ENCODE measurements around the gene SDK1.

The SDK1 gene

DNA sequence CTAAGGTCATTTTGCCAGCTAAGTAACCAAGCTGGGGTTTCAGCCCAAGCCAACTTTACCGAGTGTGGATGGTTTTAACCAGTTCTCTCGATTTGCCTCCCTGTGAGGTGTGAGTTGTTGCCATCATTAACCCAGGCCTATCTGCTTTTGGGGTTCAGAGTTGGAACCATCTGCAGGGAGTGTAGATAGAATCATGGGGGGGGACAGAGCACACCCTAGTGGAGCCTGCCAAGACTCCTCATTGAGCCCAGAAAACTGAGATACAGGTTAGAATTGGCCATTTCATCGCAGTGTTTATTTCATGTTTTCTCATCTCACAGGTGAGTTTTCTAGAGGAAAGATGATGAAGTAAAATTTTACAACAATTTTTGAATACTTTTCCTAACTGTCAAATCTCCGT lies 133.6 kb downstream of the SDK1 start:
- no peak overlapping the region for H3K23ac ChIP-seq (ENCODE audit: low read length)
- H3K4me3 ChIP-seq (ENCODE audit: low read depth, low read length), result no peak overlapping the region
- no peak overlapping the region for H2BK120ac ChIP-seq (ENCODE audit: insufficient read depth, low read length, poor library complexity)
- no peak overlapping the region for H2AFZ ChIP-seq (ENCODE audit: insufficient read depth, low read length, poor library complexity)
- no CpG with 5 or more reads among the region's 4 CpGs for WGBS (ENCODE audit: extremely low coverage, insufficient coverage, insufficient read length)
- H3K4ac ChIP-seq (ENCODE audit: low read depth, low read length), result no peak overlapping the region
- no peak overlapping the region for H2BK5ac ChIP-seq (ENCODE audit: low read depth, low read length, poor library complexity)
- H3K4me1 ChIP-seq (ENCODE audit: control insufficient read depth in 1 of 2, insufficient read depth in 2 of 2, low read length in 2 of 2), result peaks cover 8 to 20% of the 10 kb centered on the region in 2 experiments
- no peak overlapping the region for H3K9ac ChIP-seq (ENCODE audit: low read length)
- no peak overlapping the region for H4K12ac ChIP-seq (ENCODE audit: low read depth, low read length)
- H2BK12ac ChIP-seq (ENCODE audit: low read length), result no peak overlapping the region
- no peak overlapping the region for H3K18ac ChIP-seq (ENCODE audit: low read length)
- no peak overlapping the region for H4K91ac ChIP-seq (ENCODE audit: low read depth, low read length)
- no peaks in the 10 kb centered on the region for H3K36me3 ChIP-seq (ENCODE audit: control insufficient read depth in 1 of 2, insufficient read depth in 2 of 2, low read length in 2 of 2)
- no peak for DNase-seq
- H2AK5ac ChIP-seq (ENCODE audit: low read length), result no peak overlapping the region
- no peaks in the 10 kb centered on the region for H3K27me3 ChIP-seq (ENCODE audit: insufficient read depth, low read length)
- peaks cover 13% of the 10 kb centered on the region for H3K79me1 ChIP-seq (ENCODE audit: low read length)
- no peak overlapping the region for H4K8ac ChIP-seq (ENCODE audit: low read depth, low read length)
- H3K9me3 ChIP-seq (ENCODE audit: insufficient read depth, low read depth, low read length), result no peaks in the 10 kb centered on the region
- H3K79me2 ChIP-seq (ENCODE audit: control insufficient read depth, insufficient read depth, low read length, poor library complexity), result no peaks in the 10 kb centered on the region
- no peak overlapping the region for H3K14ac ChIP-seq (ENCODE audit: low read length)
- no peak overlapping the region for H3K27ac ChIP-seq (ENCODE audit: low read depth, low read length)
- H3K4me2 ChIP-seq (ENCODE audit: low read length), result no peak overlapping the region

DNA sequence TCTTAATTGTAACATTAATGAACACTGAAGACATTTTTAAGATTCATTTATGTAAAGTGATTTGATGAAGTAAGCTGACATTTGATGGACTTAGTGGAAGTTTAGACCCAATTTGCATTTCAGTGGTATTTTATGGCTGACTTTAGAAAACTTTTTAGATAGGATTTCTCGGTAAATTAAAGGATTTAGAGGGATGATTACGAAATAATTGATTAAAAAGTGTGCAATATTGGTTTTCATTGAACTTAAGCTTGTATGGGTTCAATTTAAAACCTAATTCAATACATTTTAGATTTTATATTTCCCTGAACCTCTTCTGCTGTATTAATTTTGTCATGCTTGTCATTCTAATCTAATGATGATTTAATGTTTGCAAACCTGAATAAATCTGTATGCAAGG lies 135.1 kb downstream of the SDK1 start:
- no peak overlapping the region for H3K27ac ChIP-seq (ENCODE audit: low read depth, low read length)
- no peak overlapping the region for H2AFZ ChIP-seq (ENCODE audit: insufficient read depth, low read length, poor library complexity)
- H3K27me3 ChIP-seq (ENCODE audit: insufficient read depth, low read length), result no peaks in the 10 kb centered on the region
- 100% methylated on average over 2 of the region's 2 CpGs for WGBS (ENCODE audit: extremely low coverage, insufficient coverage, insufficient read length)
- H4K8ac ChIP-seq (ENCODE audit: low read depth, low read length), result no peak overlapping the region
- H3K4me2 ChIP-seq (ENCODE audit: low read length), result no peak overlapping the region
- DNase-seq, result no peak
- H3K4me1 ChIP-seq (ENCODE audit: control insufficient read depth in 1 of 2, insufficient read depth in 2 of 2, low read length in 2 of 2), result peaks cover 3 to 12% of the 10 kb centered on the region in 2 experiments
- no peak overlapping the region for H2BK120ac ChIP-seq (ENCODE audit: insufficient read depth, low read length, poor library complexity)
- H4K12ac ChIP-seq (ENCODE audit: low read depth, low read length), result no peak overlapping the region
- H3K4ac ChIP-seq (ENCODE audit: low read depth, low read length), result no peak overlapping the region
- H3K79me1 ChIP-seq (ENCODE audit: low read length), result peaks cover 5% of the 10 kb centered on the region
- no peak overlapping the region for H3K14ac ChIP-seq (ENCODE audit: low read length)
- no peak overlapping the region for H3K9ac ChIP-seq (ENCODE audit: low read length)
- H3K79me2 ChIP-seq (ENCODE audit: control insufficient read depth, insufficient read depth, low read length, poor library complexity), result no peaks in the 10 kb centered on the region
- H3K36me3 ChIP-seq (ENCODE audit: control insufficient read depth in 1 of 2, insufficient read depth in 2 of 2, low read length in 2 of 2), result no peaks in the 10 kb centered on the region
- H3K9me3 ChIP-seq (ENCODE audit: insufficient read depth, low read depth, low read length), result no peaks in the 10 kb centered on the region
- H4K91ac ChIP-seq (ENCODE audit: low read depth, low read length), result no peak overlapping the region
- no peak overlapping the region for H3K4me3 ChIP-seq (ENCODE audit: low read depth, low read length)
- H2BK5ac ChIP-seq (ENCODE audit: low read depth, low read length, poor library complexity), result no peak overlapping the region
- no peak overlapping the region for H2AK5ac ChIP-seq (ENCODE audit: low read length)
- H2BK12ac ChIP-seq (ENCODE audit: low read length), result no peak overlapping the region
- H3K18ac ChIP-seq (ENCODE audit: low read length), result no peak overlapping the region
- no peak overlapping the region for H3K23ac ChIP-seq (ENCODE audit: low read length)

DNA sequence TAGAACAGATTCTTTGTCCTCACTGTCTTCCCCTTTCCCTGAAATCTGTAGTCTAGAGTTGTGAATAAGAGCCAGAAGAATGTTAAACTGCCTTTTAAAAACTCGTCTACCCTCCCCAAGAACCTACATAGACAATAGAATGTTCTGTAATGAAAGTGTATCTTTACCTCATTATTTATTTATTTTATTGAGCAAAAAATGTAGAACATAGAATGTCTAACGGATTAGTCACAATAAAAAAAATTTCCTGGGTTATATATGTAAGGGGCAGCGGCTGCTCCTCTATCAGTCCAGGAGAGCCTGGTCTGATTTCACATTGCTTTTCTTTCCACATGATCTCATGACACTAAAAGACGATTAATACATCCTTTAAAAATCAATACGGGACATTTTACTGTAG lies 135.7 kb downstream of the SDK1 start:
- H4K12ac ChIP-seq (ENCODE audit: low read depth, low read length), result no peak overlapping the region
- H2BK5ac ChIP-seq (ENCODE audit: low read depth, low read length, poor library complexity), result no peak overlapping the region
- no peak overlapping the region for H3K4ac ChIP-seq (ENCODE audit: low read depth, low read length)
- no peak overlapping the region for H4K8ac ChIP-seq (ENCODE audit: low read depth, low read length)
- H2BK120ac ChIP-seq (ENCODE audit: insufficient read depth, low read length, poor library complexity), result no peak overlapping the region
- peaks cover 3 to 12% of the 10 kb centered on the region in 2 experiments for H3K4me1 ChIP-seq (ENCODE audit: control insufficient read depth in 1 of 2, insufficient read depth in 2 of 2, low read length in 2 of 2)
- H3K18ac ChIP-seq (ENCODE audit: low read length), result no peak overlapping the region
- H3K79me2 ChIP-seq (ENCODE audit: control insufficient read depth, insufficient read depth, low read length, poor library complexity), result no peaks in the 10 kb centered on the region
- H4K91ac ChIP-seq (ENCODE audit: low read depth, low read length), result no peak overlapping the region
- H3K27ac ChIP-seq (ENCODE audit: low read depth, low read length), result no peak overlapping the region
- H3K23ac ChIP-seq (ENCODE audit: low read length), result no peak overlapping the region
- H3K79me1 ChIP-seq (ENCODE audit: low read length), result peaks cover 5% of the 10 kb centered on the region
- no peaks in the 10 kb centered on the region for H3K27me3 ChIP-seq (ENCODE audit: insufficient read depth, low read length)
- no peak overlapping the region for H2AFZ ChIP-seq (ENCODE audit: insufficient read depth, low read length, poor library complexity)
- no peaks in the 10 kb centered on the region for H3K36me3 ChIP-seq (ENCODE audit: control insufficient read depth in 1 of 2, insufficient read depth in 2 of 2, low read length in 2 of 2)
- H2BK12ac ChIP-seq (ENCODE audit: low read length), result no peak overlapping the region
- no peak overlapping the region for H3K4me2 ChIP-seq (ENCODE audit: low read length)
- WGBS (ENCODE audit: extremely low coverage, insufficient coverage, insufficient read length), result no CpG with 5 or more reads among the region's 5 CpGs
- DNase-seq, result no peak
- no peak overlapping the region for H3K4me3 ChIP-seq (ENCODE audit: low read depth, low read length)
- H2AK5ac ChIP-seq (ENCODE audit: low read length), result no peak overlapping the region
- no peaks in the 10 kb centered on the region for H3K9me3 ChIP-seq (ENCODE audit: insufficient read depth, low read depth, low read length)
- no peak overlapping the region for H3K14ac ChIP-seq (ENCODE audit: low read length)
- H3K9ac ChIP-seq (ENCODE audit: low read length), result no peak overlapping the region

DNA sequence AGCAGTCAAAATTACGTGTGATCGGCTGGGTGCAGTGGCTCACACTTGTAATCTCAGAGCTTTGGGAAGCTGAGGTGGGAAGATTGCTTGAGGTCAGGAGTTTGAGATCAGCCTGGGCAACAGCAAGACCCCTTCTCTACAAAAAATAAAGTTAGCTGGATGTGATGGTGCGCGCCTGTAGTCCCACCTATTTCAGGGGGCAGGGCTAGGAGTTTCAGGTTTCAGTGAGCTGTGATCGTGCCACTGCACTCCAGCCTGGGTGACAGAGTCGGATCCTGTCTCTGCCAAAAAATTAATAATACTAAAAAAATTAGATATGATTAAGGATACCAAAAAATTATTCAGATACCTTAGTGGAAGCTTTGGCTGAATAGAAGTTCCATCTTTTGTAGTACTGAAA lies 136.4 kb downstream of the SDK1 start:
- peak overlapping the region; percentile 49 for H3K27ac ChIP-seq (ENCODE audit: low read depth, low read length)
- H3K27me3 ChIP-seq (ENCODE audit: insufficient read depth, low read length), result no peaks in the 10 kb centered on the region
- no peaks in the 10 kb centered on the region for H3K36me3 ChIP-seq (ENCODE audit: control insufficient read depth in 1 of 2, insufficient read depth in 2 of 2, low read length in 2 of 2)
- H3K4me3 ChIP-seq (ENCODE audit: low read depth, low read length), result no peak overlapping the region
- peaks cover 3 to 12% of the 10 kb centered on the region in 2 experiments for H3K4me1 ChIP-seq (ENCODE audit: control insufficient read depth in 1 of 2, insufficient read depth in 2 of 2, low read length in 2 of 2)
- DNase-seq, result no peak
- H4K12ac ChIP-seq (ENCODE audit: low read depth, low read length), result no peak overlapping the region
- H3K79me1 ChIP-seq (ENCODE audit: low read length), result peaks cover 3% of the 10 kb centered on the region
- H3K9me3 ChIP-seq (ENCODE audit: insufficient read depth, low read depth, low read length), result no peaks in the 10 kb centered on the region
- H2BK12ac ChIP-seq (ENCODE audit: low read length), result peak overlapping the region; percentile 86
- H2BK120ac ChIP-seq (ENCODE audit: insufficient read depth, low read length, poor library complexity), result peak overlapping the region; percentile 81
- no peak overlapping the region for H3K18ac ChIP-seq (ENCODE audit: low read length)
- peak overlapping the region; percentile 53 for H3K14ac ChIP-seq (ENCODE audit: low read length)
- H3K9ac ChIP-seq (ENCODE audit: low read length), result no peak overlapping the region
- H4K8ac ChIP-seq (ENCODE audit: low read depth, low read length), result no peak overlapping the region
- peak overlapping the region; percentile 73 for H2AK5ac ChIP-seq (ENCODE audit: low read length)
- H3K79me2 ChIP-seq (ENCODE audit: control insufficient read depth, insufficient read depth, low read length, poor library complexity), result no peaks in the 10 kb centered on the region
- no CpG with 5 or more reads among the region's 6 CpGs for WGBS (ENCODE audit: extremely low coverage, insufficient coverage, insufficient read length)
- H3K4ac ChIP-seq (ENCODE audit: low read depth, low read length), result peak overlapping the region; percentile 75
- H4K91ac ChIP-seq (ENCODE audit: low read depth, low read length), result peak overlapping the region; percentile 86
- peak overlapping the region; percentile 14 for H2BK5ac ChIP-seq (ENCODE audit: low read depth, low read length, poor library complexity)
- no peak overlapping the region for H3K4me2 ChIP-seq (ENCODE audit: low read length)
- no peak overlapping the region for H3K23ac ChIP-seq (ENCODE audit: low read length)
- peak overlapping the region; percentile 38 for H2AFZ ChIP-seq (ENCODE audit: insufficient read depth, low read length, poor library complexity)

All from trophoblast cell (in vitro differentiated cells and primary cell).